HG03095 (cell line): ENCODE results near the gene PDIA4.
"Not testable (repeated sequence)": the region's sequence is repeated elsewhere in the genome, so short reads cannot be mapped to it uniquely, and the experiment has no call there.

Source experiments
- ATAC-seq: cut with Tn5 transposase; IDR thresholded peaks from one replicate; pipeline ENCODE4 v1.9.1; 2021; ENCODE audit warnings: moderate library complexity; ENCODE audit not compliant: unreplicated experiment

PDIA4 gene, protein sequence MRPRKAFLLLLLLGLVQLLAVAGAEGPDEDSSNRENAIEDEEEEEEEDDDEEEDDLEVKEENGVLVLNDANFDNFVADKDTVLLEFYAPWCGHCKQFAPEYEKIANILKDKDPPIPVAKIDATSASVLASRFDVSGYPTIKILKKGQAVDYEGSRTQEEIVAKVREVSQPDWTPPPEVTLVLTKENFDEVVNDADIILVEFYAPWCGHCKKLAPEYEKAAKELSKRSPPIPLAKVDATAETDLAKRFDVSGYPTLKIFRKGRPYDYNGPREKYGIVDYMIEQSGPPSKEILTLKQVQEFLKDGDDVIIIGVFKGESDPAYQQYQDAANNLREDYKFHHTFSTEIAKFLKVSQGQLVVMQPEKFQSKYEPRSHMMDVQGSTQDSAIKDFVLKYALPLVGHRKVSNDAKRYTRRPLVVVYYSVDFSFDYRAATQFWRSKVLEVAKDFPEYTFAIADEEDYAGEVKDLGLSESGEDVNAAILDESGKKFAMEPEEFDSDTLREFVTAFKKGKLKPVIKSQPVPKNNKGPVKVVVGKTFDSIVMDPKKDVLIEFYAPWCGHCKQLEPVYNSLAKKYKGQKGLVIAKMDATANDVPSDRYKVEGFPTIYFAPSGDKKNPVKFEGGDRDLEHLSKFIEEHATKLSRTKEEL

DNA sequence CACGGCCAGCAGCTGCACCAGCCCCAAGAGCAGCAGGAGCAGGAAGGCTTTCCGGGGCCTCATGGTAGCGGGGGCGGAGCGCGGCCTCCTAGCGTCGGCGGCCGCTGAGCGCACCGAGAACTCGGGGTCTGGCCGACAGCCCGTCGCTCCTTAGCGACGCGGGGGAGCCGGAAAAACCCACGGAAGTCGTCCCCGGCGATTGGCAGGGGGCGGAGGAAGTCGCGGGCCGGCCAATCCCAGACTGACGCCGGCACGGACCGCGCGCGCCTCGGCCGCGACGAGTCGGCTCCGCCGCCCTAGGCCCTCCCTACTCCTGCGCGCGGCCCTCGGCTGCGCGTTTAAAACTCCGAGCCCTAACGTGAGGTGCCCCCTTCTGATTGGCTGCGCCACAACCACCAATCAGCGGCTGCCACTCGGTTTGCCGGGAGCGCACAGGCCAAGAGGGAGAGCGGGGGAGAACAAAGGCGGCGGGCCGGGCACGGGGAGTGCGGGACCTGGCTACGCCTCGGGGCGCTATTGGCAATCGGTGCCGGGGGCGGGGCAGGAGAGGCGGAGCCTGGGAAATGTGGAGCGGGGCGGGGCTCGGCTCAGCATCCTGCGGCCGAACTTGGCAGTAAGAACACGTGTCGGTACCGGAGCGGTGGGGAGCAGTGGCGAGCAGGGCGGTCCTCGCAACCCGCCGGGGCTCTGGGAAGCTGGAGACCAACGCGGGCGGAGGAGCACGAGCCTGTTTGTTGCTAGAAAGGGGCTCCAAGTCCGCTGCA is at the start of gene PDIA4:
PDIA4 (minus strand) TSS at position 160 of the 764 bp plus-strand sequence; CDS start at position 63, 97 bp downstream.
- ATAC-seq, result peak; percentile 86

DNA sequence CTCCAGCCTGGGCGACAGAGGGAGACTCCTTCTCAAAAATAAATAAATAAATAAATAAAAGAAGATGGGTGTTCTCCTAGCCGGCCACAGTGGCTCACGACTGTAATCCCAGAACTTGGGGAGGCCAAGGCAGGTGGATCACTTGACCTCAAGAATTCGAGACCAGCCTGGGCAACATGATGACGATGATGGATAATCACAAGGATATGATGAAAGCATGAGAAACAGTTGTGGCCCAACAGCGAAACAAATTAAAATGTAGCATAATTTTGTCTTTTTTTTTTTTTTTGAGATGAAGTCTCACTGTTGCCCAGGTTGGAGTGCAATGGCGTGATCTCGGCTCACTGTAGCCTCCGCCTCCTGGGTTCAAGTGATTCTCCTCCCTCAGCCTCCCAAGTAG is 49.3 kb upstream of the PDIA4 start:
- ATAC-seq, result no peak

DNA sequence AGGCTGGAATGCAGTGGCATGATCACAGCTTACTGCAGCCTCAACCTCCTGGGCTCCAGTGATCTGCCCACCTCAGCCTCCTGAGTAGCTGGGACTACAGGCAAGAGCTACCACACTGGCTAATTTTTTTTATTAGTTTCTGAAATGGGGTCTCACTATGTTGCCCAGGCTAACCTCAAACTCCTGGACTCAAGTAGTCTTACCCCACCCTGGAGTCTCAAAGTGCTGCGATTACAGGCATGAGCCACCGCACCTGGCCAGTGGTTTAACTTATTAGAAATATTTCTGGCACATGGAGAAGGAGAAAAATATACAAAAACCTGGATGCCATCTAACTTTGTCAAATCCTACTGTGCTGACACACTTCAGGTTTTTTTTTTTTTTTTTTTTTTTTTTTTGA is 47.0 kb upstream of the PDIA4 start:
- no peak for ATAC-seq

DNA sequence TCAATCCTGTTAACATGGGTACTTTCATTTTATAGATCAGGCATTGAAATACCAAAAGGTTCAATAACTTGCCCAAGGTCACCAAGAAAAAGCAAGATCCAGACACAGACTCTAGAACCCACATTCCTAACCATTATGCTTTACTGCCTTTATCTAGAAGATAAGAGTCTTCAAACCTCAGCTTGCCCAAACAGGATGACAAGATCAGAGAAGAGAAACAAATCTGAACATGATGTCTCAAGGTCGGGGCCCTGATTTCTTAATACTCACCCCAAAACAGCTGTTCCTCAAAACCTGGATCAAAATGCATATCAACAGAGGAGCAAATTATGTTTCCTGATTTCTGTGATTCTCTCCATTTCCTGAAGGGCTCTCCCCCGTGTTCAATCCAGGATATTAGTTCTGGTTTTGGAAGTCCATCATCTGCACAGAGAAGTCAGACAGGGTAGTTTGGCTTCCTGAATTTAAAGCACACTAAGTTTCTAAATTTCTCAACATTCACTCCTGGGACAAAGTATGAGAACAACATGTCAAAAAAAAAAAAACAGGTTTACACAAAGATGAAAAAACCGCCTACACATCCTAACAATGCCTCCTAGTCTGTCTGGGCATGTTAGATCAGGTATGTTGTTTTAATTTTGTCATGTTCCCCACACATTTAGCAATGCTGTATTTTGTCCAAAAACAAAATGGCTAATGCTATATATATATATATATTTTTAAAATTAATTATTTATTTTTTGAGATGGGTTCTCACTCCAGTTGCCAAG is 46.0 kb upstream of the PDIA4 start:
- ATAC-seq, result no peak

DNA sequence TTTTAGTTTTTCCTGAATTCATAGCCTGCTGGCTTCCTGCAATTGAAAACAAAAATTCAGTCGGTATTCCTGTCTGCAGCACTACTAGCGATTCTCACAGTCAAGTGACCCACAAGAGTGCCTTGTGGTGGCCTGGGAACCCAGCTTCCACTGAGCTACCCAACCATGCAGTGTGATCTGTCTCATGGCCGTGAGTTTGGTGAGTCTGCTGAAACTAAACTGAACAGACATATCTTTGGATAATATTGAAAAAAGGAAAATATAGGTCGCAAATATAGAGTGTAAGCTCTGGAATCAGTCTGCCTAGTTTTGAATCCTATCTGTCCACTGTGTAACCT is 44.1 kb upstream of the PDIA4 start:
- no peak for ATAC-seq

DNA sequence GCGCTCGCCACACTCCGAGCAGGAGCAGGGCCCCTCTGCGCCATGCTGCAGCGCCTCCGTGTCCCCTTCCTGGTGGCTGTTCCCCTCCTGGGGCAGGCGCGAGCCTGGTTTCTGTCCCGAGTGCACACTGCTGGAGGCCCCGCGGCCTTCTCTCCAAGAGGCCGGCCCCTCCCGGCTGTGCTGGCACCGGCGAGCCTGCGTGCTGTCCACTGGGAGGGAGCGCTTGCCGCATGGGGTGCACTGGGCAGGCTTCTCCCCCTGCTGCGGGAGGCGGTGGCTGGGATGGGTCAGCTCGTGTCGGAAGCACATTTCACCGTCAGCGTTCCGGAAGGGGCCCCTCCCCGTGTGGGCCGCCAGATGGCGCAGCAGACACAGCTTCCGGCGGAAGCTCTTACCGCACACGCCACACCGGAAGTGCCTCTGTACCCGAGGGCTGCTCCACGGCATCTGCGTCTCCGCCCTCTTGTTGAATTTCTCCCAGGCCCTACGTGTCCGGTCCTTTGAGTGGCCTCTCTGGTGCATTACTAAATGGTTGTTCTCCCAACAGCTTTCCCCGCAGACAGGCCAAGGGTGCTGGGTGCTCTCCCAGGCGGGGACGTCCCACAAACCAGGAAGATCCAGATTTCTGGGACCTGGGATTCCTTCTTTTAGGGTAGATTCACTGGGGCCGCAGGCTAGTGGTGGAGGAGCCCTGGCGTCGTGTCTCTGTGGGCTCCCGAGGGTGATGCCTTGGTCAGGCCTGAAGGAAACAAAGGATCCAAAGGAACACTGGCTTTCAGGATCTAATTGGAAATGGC is 43.5 kb upstream of the PDIA4 start:
- no peak for ATAC-seq

DNA sequence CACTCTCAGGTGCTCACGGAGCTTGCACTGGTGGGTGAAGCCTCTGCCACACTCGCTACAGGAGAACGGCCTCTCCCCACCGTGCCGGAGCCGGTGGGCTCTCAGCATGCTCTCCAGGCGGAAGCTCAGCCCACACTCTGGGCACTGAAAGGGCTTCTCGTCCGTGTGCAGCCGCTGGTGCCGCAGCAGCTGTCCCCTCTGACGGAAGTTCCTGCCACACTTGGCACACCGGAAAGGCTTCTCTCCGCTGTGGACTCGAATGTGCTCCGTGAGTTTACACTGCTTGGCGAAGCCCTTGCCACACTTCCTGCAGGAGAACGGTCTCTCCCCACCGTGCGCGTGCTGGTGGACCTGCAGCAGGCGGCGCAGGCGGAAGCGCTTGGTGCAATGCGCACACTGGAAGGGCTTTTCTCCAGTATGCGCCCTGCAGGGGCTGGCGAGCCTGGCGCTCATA is 42.9 kb upstream of the PDIA4 start:
- ATAC-seq, result no peak

DNA sequence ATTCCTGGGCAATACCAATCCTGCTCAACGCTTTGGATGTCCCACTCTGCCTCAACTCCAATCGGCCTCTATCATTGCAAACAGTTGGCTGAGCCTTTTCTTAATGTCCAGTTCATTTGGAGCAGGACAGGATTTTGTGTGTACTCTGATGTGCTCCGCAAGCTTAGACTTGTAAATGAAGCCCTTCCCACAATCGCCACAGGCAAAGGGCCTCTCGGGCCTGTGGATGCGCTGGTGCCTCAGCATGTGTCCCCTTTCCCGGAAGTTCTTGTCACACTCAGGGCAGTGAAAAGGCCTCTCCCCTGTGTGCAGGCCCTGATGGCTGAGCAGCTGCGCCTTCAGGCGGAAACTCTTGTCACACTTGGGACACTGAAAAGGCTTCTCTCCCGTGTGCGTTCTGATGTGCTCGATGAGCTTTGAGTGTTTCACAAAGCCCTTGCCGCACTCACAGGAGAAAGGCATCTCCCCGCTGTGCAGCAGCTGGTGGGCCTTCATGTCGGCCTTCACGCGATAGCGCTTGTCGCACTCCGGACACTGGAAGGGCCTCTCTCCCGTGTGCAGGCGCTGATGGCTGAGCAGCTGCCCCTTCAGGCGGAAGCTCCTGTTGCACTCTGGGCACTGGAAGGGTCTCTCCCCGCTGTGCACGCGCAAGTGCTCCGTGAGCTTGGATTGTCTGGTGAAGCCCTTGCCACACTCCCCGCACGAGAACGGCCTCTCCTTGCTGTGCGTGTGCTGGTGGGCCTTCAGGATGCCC is 42.2 kb upstream of the PDIA4 start:
- no peak for ATAC-seq

DNA sequence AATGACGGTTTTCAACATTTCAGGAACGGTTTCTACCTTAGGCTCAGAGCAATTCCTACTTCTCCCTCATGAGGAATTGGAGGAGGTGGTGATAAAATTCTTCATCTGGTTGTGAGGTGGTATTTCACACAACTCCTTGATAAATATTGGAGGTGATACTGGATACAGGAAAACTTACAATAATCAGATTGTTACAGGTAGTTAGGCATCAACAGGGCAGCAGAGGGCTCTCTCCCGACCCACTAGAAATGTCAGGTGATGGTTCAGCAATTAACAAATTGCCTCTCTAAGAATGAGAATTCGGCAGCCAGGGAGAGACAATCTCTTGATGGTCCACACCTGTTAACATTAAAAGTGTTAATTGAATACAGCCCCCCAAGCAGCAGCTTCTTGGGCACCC is 39.6 kb upstream of the PDIA4 start:
- ATAC-seq, result no peak

DNA sequence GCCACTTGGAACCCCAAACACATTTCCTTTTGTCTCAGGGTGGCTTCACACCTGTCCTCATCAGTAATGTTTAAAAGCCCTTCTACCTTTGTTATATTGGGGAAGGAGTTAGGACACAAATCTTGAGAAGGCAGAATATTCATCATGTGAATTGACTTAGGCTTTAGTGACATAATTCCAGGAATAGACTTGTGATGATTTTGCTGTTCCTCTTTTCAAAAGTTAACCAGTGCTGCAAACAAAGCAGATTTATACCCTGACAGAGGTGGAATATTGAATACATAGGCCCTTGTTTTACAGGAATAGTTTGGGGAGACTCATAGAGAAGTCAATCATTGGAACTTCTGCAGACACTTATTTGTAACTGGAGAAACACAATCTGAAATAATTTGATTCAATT is 35.2 kb upstream of the PDIA4 start:
- no peak for ATAC-seq

DNA sequence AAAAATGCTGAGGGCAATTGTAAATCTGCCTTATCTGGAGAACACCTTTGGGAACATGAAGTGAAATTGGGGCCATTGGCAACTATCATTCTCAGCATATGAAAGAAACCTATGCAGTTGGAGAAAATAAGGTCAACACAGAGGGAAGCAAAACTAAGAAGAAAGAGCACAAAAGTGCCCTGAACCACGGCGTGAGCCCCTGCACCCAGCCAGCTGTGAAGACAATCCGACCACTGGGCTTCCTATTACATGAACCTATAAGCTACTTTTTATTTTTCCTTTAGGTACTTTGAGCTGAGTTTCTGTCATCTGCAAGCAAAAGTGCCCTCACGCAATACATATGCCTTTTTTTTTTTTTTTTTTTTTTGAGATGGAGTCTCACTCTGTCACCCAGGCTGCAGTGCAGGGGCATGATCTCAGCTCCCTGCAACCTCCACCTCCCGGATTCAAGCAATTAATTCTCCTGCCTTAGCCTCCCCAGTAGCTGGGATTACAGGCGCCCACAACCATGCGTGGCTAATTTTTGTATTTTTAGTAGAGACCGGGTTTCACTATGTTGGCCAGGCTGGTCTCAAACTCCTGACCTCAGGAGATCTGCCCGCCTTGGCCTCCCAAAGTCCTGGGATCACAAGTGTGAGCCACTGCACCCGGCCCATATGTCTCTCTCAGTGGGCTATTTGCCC is 34.1 kb upstream of the PDIA4 start:
- not testable (repeated sequence) for ATAC-seq

DNA sequence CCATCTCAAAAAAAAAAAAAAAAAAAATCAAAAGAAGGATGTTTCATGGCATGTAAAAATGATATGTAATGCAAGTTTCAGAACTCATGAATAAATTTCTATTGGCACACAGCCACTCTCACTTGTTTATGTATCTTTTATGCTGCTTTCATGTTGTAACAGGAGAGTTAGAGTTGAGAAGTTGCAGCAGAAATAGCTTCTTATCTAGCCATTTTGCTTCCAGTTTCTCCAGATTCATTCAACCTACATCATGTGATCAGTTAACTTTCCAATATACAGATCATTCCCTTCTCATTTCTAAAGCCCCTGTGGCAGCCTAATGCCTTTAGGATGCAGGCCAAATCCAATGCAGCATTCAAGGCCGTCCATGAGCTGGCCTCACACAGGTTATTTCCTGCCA is 31.9 kb upstream of the PDIA4 start:
- no peak for ATAC-seq

DNA sequence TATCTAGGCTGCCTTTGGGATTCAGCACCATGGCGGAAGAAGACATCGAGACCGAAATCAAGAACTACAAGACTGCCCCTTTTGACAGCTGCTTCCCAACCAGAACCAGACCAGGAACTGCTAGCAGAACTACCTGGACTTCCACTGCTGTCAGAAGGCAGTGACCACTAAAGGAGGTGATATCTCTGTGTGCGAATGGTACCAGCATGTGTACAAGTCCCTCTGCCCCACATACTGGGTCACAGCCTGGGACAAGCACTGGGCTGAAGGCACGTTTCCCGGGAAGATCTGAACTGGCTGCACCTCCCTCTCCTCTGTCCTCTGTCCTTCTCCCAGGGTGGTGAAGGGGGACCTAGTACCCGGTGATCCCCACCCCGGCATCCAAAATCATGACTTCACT is 25.6 kb upstream of the PDIA4 start:
- no peak for ATAC-seq

DNA sequence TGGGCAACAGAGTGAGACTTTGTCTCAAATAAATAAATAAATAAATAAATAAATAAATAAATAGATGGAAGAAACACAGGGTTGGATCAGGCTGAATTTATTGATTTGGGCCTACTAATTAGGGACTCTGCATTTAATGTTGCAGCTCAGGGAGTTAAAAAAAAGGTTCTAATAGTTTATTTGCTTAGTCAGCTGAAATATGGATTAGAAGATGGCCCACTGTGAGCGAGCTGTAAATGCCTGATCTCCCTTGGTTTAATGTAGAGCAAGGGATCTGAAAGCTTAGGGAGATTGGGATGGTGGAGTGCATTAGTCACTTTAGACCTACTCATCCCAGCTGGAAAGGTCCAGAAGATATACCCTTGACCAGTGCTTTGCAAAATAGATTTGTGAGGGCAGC is 25.1 kb upstream of the PDIA4 start:
- no peak for ATAC-seq

DNA sequence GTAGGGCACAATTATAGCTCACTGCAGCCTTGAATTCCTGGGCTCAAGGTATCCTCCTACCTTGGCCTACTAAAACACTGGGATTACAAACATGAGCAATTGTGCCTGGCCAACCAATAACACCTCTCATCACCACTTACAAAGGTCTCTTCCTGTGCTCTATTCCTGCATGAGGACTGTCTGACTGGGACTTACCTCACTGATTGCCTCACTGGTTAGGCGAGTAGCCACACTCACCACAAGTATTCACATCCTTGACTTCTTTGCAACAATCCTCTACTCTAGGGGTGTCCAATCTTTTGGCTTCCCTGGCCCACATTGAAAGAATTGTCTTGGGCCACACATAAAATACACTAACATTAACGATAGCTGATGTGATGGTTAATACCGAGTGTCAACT is 22.6 kb upstream of the PDIA4 start:
- ATAC-seq, result no peak

DNA sequence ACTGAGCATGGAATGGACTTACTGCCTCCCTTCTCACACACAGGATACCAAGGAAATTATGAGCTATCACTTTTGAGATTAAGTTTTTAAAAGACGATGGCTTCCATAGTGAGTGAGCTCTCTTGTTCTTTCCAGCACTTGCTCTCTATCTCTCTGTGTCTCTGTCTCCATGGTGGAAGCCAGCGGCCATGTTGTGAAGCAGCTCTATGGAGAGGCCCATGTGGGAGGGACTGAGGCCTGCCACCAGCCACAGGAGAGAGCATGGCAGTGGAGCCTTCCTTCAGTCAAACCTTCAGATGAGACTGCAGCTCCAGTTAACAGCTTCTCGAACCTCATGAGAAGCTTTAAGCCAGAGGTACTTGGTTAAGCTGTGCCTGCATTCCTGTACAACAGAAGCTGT is 20.5 kb upstream of the PDIA4 start:
- no peak for ATAC-seq

DNA sequence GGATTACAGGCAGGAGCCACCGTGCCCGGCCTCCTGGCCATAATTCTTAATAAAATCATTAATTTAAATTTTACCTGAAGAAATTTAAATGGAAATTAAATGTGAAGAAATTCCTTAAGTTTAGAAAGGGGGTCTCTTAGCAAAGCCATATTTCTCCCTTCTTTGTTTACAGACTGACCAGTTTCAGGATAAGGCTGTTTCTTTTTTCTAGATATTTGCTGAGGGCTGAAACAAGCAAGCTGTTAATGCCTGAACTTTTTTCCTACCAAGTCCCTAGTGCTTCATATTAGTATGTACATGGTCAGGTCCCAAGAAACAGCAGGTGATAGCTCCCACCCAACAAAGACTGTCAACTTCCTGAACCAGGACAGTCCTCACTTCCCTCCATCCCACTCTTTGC is 18.1 kb upstream of the PDIA4 start:
- no peak for ATAC-seq

DNA sequence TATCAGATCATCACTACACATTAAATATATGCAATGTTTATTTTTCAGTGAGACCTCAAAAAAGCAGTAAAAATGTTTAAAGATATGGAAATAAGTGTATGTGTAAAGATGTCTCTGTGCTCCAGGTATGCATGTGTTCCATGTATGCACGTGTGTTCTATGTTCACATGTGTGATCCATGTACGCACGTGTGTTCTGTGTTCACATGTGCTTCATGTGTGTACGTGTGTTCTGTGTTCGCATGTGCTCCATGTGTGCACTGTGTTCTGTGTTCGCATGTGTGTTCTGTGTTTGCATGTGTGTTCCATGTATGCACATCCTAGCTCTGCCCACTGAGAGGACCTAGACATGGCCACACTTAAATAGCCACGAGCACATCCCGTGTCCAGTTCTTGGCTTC is 15.6 kb upstream of the PDIA4 start:
- ATAC-seq, result no peak

DNA sequence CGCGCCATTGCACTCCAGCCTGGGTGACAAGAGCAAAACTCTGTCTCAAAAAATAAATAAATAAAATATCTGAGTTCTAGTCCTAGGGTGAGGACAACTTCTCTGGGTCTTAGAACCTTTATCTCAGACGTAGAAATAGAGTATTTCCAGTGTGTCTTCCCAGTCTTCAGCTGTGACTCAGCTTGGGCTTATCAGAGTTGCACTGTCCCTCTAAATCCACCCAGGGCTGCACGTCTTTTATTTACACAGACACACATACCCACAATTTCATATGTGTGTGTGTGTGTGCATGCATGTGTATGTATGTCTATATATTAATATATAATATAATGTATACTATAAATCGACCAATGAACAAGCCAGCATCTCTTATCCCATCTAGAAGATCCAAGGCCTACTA is 13.0 kb upstream of the PDIA4 start:
- no peak for ATAC-seq
